GM21360 (cell line): Measurements from ENCODE around the gene MAGIX.
A peak's percentile ranks its signal among the peaks of the same experiment; 100 is the strongest.
"Not testable (repeated sequence)": the region's sequence is repeated elsewhere in the genome, so short reads cannot be mapped to it uniquely, and the experiment has no call there.

Experiments
- ATAC-seq: cut with Tn5 transposase; IDR thresholded peaks from one replicate; pipeline ENCODE4 v1.9.1; 2021; ENCODE audit warnings: mild to moderate bottlenecking, moderate library complexity; ENCODE audit not compliant: unreplicated experiment

MAGIX gene

GRCh38 chrX:49157194-49157593 lies 5.4 kb upstream of the MAGIX start:
- no peak for ATAC-seq

GRCh38 chrX:49160908-49161307 lies 1.6 kb upstream of the MAGIX start:
- no peak for ATAC-seq

GRCh38 chrX:49161632-49162031 lies 926 bp upstream of the MAGIX start:
- no peak for ATAC-seq

GRCh38 chrX:49163555-49164419 lies 1.2 kb downstream of the MAGIX start:
- peak; percentile 42 for ATAC-seq

GRCh38 chrX:49164589-49165360 lies 2.2 kb downstream of the MAGIX start:
- ATAC-seq, result no peak

GRCh38 chrX:49165901-49166881 lies 3.6 kb downstream of the MAGIX start:
- no peak for ATAC-seq

GRCh38 chrX:49166914-49167739 lies 4.6 kb downstream of the MAGIX start:
- no peak for ATAC-seq

GRCh38 chrX:49167740-49168108 lies 5.2 kb downstream of the MAGIX start:
- no peak for ATAC-seq

- peak; percentile 33 for ATAC-seq
Observed at GRCh38 chrX:49171752-49172279, 9.3 kb downstream of the MAGIX start, which contains the start of gene PLP2. Gene PLP2 (plus strand): TSS chrX:49171898. CDS start chrX:49172001, 103 bp downstream.

GRCh38 chrX:49172280-49172780 lies 9.8 kb downstream of the MAGIX start:
- ATAC-seq, result peak; percentile 53

- ATAC-seq, result not testable (repeated sequence)
Observed at GRCh38 chrX:49173544-49173943, 11.0 kb downstream of the MAGIX start.

GRCh38 chrX:49174723-49175122 lies 12.2 kb downstream of the MAGIX start:
- ATAC-seq, result no peak

GRCh38 chrX:49175435-49176274 lies 13.1 kb downstream of the MAGIX start:
- ATAC-seq, result no peak

- ATAC-seq, result no peak
Observed at GRCh38 chrX:49176421-49177326, 14.1 kb downstream of the MAGIX start.

- no peak for ATAC-seq
Observed at GRCh38 chrX:49177338-49177833, 14.8 kb downstream of the MAGIX start.

- ATAC-seq, result no peak
Observed at GRCh38 chrX:49177873-49178480, 15.4 kb downstream of the MAGIX start.

GRCh38 chrX:49178537-49178936 lies 16.0 kb downstream of the MAGIX start:
- ATAC-seq, result no peak
